Activated effector memory CD4-positive, alpha-beta T cell treated with anti-CD3 and anti-CD28 coated beads, Interleukin-2, amount 50 U/mL, for 16 hours (primary cell): ENCODE data around the gene TSPEAR.
"Not testable (repeated sequence)": the region's sequence is repeated elsewhere in the genome, so short reads cannot be mapped to it uniquely, and the experiment has no call there.

Experiments used
- DNase-seq: peaks from one replicate; pipeline ENCODE4 v3.0.0-alpha.2; 2020

Gene TSPEAR

GRCh38 chr21:44564099-44564498 is 147.3 kb downstream of the TSPEAR start:
- no peak for DNase-seq

- no peak for DNase-seq
Observed at GRCh38 chr21:44558695-44559094, 152.7 kb downstream of the TSPEAR start, which contains the start of gene KRTAP10-3. Gene KRTAP10-3, minus strand, starts transcription at chr21:44558795. Its CDS starts 80 bp downstream, at chr21:44558715.

GRCh38 chr21:44558329-44558675 is 153.1 kb downstream of the TSPEAR start:
- not testable (repeated sequence) for DNase-seq

- DNase-seq: no peak
Observed at GRCh38 chr21:44557491-44558328, 153.7 kb downstream of the TSPEAR start.

GRCh38 chr21:44556879-44557278 is 154.5 kb downstream of the TSPEAR start:
- DNase-seq: no peak

GRCh38 chr21:44555200-44555875 is 156.0 kb downstream of the TSPEAR start:
- DNase-seq: no peak

- DNase-seq: no peak
Observed at GRCh38 chr21:44552681-44553080, 158.7 kb downstream of the TSPEAR start.

GRCh38 chr21:44552136-44552535 is 159.2 kb downstream of the TSPEAR start:
- DNase-seq: no peak

- peak; percentile 60 for DNase-seq
Observed at GRCh38 chr21:44551340-44551961, 159.9 kb downstream of the TSPEAR start, which contains the start of gene KRTAP10-2. Gene KRTAP10-2, minus strand, starts transcription at chr21:44551505. Its CDS starts 47 bp downstream, at chr21:44551458.

GRCh38 chr21:44550807-44551206 is 160.6 kb downstream of the TSPEAR start:
- DNase-seq: peak; percentile 56

GRCh38 chr21:44550285-44550684 is 161.1 kb downstream of the TSPEAR start:
- peak; percentile 56 for DNase-seq

GRCh38 chr21:44549525-44550211 is 161.7 kb downstream of the TSPEAR start:
- no peak for DNase-seq

GRCh38 chr21:44548922-44549321 is 162.4 kb downstream of the TSPEAR start:
- no peak for DNase-seq

GRCh38 chr21:44548381-44548780 is 163.0 kb downstream of the TSPEAR start:
- no peak for DNase-seq

- DNase-seq: peak; percentile 68
Observed at GRCh38 chr21:44547656-44548331, 163.6 kb downstream of the TSPEAR start.

- DNase-seq: no peak
Observed at GRCh38 chr21:44544566-44544965, 166.8 kb downstream of the TSPEAR start.

- DNase-seq: no peak
Observed at GRCh38 chr21:44542716-44543115, 168.7 kb downstream of the TSPEAR start.

- no peak for DNase-seq
Observed at GRCh38 chr21:44540741-44541288, 170.6 kb downstream of the TSPEAR start.

- peak; percentile 55 for DNase-seq
Observed at GRCh38 chr21:44539991-44540666, 171.2 kb downstream of the TSPEAR start, which contains the start of gene KRTAP10-1. Gene KRTAP10-1, minus strand, starts transcription at chr21:44540195. Its CDS starts 45 bp downstream, at chr21:44540150.

- no peak for DNase-seq
Observed at GRCh38 chr21:44539046-44539445, 172.3 kb downstream of the TSPEAR start.
